Endometrium (tissue), 2 donors: ENCODE results near the gene C19orf47.

Experiments used
- FAIRE-seq: peaks from 2 replicates; lab custom pipeline; 2012; peaks lifted over from hg19 to GRCh38; lab: Jason Lieb, UNC
- donor health status: control.
- donor health status: control.

The C19orf47 gene

DNA sequence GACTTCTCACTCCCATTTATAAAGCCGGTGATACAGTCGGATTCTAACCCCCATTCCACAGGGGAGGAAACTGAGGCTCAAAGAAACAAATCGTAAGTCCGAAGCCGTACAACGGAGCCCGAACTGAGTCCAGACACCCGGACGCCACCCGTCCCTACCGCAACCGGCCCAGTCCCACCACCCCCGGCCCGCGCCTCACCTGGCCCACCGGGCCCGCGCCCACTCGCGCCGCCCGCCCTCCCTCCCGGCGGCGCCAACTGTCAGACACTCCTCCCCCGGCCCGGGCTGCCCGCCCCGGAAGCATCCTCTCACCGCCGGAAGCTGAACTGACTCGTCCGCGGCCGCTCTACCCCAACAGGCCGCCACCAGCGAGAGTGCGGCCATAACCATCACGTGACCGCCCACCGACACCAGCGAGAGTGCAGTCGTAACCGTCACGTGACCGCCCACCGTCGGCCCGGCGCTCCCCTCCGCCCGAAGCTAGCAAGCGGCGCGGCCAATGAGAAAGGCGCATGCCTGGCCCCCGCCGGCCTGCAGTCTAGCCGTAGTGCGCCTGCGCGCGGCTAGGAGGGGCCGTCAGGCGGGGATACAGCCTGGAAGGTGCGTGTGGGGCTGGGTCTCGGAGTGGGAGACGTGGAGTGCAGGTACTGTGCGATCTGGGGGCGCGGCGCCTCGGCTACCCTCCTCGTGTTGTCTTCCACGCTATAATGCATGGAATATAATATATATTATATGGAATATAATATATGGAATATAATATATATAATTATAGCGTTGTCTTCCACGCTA, at the start of gene C19orf47, which contains the start of gene PLD3:
Gene C19orf47 (minus strand): TSS at position 273 of the 789 bp plus-strand sequence. CDS start 6,540 bp downstream, outside the sequence.
Gene PLD3 (plus strand): TSS at position 571 of the 789 bp plus-strand sequence. CDS start 17,789 bp downstream, outside the sequence.
- peak; percentile 80 for FAIRE-seq

DNA sequence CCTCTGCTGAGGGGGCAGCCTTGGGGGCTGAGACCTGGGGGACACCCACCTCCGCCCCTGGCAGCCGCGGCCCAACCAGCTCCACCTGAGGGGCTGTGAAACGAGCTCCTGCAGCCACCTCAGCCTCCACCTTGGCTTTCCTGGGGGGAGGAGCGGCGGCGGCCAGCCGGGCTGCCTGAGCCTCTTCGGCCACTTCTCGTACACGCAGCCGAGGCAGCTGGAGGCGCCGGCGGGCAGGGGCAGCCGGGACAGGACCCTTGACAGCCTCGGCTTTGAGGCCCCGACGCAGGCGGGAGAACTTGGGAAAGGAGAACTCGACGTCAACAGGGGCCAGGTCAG, 49.3 kb upstream of the C19orf47 start:
- no peak for FAIRE-seq

- FAIRE-seq, result no peak
Measured at GRCh38 chr19:40396886-40397567, 48.8 kb upstream of the C19orf47 start.

GRCh38 chr19:40395956-40396355, 47.8 kb upstream of the C19orf47 start:
- FAIRE-seq, result no peak

DNA sequence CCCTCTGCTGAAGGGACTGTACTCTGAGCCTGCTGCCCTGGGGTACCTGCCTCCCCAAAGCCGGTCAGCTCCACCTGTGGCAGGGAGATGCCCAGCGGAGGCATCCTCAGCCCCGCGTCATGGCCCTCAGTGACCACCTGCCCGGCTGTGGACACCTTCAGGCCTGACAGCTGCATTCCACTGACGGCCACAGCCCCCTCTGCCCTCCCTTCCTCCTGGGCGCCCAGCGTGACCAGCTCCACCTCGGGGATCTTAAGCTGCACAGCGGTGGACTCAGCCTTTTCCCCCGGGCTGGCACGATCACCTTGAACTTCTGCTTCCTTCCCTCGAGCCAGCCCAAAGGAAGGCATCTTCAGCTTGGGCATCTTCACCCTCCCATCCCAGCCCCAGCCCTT, 46.6 kb upstream of the C19orf47 start:
- no peak for FAIRE-seq

GRCh38 chr19:40393894-40394815, 46.0 kb upstream of the C19orf47 start:
- FAIRE-seq, result no peak

- FAIRE-seq, result no peak
Measured at GRCh38 chr19:40392894-40393517, 44.8 kb upstream of the C19orf47 start.

GRCh38 chr19:40392123-40392522, 43.9 kb upstream of the C19orf47 start:
- FAIRE-seq, result no peak

DNA sequence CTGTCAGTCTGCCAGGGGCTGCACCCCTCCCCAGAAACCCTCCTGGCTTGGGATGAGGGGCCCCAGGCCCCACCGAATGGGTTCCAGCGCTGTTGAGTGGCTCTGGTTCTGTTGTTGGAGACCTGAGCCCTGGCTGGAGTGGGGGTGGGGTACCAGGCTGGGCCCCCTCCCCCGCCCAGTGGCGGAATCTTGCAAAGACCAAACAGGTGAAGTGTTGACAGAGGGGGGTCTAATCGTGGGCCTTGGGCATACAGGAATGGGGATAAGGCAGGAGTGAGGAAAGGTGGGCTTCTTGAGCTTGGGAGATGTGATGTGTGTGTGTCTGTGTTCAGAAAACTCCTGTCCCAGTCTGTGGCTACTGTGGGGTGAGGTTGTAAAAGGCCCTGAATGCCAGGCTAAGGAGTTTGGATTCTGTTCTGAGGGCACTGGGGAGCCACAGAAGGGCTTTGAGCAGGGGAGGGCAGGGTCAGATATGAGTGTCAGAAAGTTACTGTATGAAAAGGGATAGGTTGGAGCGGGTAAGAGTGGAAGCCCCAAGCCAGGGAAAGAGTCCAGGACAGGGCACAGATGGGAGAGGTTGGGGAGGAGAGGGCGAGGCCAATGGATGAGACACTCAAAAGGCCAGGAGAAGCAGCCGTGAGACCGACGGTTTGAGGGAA, 42.0 kb upstream of the C19orf47 start, which contains the start of gene HIPK4:
Gene HIPK4 (minus strand): TSS at position 98 of the 659 bp plus-strand sequence. CDS start 279 bp downstream, outside the sequence.
- FAIRE-seq, result no peak

GRCh38 chr19:40389404-40390083, 41.3 kb upstream of the C19orf47 start:
- no peak for FAIRE-seq

GRCh38 chr19:40388481-40388880, 40.3 kb upstream of the C19orf47 start:
- FAIRE-seq, result no peak

DNA sequence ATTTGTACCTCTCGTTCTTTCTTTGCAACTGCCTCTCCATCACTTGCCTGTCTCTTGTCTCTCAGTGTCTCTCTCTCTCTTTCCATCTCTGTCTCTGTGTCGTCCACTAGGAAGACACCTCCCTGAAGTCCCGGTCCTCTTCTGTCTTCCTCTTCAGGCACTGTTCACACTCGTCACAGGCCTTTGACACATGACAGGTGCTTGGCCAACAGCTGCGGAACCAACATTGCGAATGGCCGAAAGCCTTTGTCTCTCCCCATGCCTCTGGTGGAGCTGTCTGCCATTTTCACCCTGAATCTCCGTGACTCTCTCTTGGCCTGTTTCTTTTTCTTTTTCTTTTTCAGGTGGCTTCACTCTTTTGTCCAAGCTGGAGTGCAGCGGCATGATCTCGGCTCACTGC, 39.0 kb upstream of the C19orf47 start:
- FAIRE-seq, result no peak

GRCh38 chr19:40383668-40384248, 35.6 kb upstream of the C19orf47 start:
- FAIRE-seq, result no peak

DNA sequence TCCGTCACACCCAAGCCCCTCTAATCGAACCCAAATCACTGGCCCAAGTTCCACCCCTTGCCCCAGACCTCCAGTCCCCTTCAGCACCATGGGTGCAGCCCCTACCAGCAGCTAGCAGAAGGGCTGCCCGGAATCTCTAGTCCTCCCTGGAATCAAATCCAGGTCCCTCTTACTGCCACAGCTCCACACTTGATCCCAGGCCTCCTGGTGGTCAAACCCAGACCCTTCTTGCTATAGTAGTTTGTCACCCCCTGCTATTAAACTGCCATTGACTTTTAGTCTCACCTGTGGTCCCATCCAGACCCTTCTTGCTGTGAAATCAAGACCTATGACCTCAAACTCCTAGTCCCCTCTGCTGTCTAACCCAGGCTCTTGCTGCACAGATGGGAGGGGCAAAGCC, 33.1 kb upstream of the C19orf47 start:
- no peak for FAIRE-seq

- FAIRE-seq, result no peak
Measured at GRCh38 chr19:40380199-40381037, 32.2 kb upstream of the C19orf47 start.

DNA sequence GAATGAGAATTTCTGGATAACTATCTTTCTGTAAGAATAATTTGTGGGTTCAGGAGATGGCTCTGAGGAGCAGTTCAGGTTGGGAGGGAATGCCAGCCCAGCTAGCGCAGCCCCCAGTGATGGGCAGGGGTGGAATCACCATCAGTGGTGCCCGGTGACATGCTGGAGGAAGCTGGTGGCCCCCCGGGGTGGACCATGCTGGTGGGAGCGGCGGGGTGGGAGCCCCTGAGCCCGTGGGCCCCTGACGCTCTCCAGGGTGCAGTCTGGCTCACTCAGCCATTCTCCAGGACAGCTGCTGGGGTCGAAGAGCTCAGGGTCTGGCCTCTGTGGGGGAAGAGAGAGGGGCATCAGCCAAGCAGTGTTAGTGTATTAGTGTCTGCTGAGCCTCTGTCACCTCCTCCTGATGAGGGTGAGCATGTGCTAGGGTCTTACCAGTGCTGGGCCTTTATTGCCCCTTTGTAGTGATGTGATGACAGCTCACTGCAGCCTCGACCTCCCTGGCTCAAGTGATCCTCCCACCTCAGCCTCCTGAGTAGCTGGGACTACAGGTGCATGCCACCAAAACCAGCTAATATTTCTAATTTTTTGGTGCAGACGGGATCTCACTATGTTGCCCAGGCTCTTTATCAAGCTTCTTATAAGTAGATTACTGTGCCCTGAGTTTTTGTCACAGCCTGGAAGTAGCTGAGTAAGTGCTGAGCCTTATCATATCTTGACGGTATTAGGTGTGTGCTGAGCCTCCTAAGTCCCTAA, 31.4 kb upstream of the C19orf47 start:
- FAIRE-seq, result no peak

DNA sequence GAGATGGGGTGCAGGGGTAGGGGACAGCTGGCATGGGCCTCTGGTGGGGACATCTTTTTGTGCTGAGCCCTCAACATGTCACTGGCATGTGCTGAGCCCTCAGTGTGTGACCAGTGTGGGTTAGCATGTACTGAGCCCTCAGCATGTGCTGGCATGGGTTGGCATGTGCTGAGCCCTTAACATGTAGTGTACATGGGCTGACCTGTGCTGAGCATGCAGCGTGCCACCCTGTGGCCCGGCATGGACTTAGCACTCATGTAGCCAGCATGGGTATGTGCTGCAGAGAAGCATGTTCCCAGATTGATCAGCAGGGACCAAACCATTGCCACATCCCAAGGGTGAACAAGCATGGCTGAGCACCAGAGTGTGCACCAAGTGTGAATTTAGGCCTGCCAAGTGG, 30.3 kb upstream of the C19orf47 start:
- no peak for FAIRE-seq

DNA sequence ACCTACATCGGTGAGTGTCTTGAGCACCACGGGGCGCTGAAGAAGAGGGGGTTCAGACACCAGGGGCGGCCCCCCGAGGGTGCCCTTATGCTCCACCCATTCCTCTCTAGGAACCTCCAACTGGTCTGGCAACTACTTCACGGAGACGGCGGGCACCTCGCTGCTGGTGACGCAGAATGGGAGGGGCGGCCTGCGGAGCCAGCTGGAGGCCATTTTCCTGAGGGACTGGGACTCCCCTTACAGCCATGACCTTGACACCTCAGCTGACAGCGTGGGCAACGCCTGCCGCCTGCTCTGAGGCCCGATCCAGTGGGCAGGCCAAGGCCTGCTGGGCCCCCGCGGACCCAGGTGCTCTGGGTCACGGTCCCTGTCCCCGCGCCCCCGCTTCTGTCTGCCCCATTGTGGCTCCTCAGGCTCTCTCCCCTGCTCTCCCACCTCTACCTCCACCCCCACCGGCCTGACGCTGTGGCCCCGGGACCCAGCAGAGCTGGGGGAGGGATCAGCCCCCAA, 29.7 kb upstream of the C19orf47 start:
- FAIRE-seq, result no peak
